ENCODE data around the gene CDC25A. TPM values are rescaled to one million over a fixed set of nuclear protein-coding genes. Genes with fewer than 3 reads are reported as not detected.

CDC25A gene
- total RNA-seq, 4 donors from 2014 or later: 0.40 to 1.7 TPM; not detected in 2

GRCh38 chr3:48143992-48144391 lies 44.2 kb downstream of the CDC25A start:
- Histone ChIP-seq H3K27ac (no peak overlapping the region), H3K27me3 (no peaks in the 10 kb centered on the region), H3K36me3 (no peaks in the 10 kb centered on the region), H3K4me3 (no peak overlapping the region), H3K9me3 (no peaks in the 10 kb centered on the region), H3K4me1 (no peaks in the 10 kb centered on the region)
- TF ChIP-seq EP300 (IDR thresholded peaks at IDR 0.05): no peak
- no peak for TF ChIP-seq POLR2A (IDR thresholded peaks at IDR 0.05)
- no peak for TF ChIP-seq POLR2AphosphoS5 (IDR thresholded peaks at IDR 0.05)
- TF ChIP-seq, protein P1, sequence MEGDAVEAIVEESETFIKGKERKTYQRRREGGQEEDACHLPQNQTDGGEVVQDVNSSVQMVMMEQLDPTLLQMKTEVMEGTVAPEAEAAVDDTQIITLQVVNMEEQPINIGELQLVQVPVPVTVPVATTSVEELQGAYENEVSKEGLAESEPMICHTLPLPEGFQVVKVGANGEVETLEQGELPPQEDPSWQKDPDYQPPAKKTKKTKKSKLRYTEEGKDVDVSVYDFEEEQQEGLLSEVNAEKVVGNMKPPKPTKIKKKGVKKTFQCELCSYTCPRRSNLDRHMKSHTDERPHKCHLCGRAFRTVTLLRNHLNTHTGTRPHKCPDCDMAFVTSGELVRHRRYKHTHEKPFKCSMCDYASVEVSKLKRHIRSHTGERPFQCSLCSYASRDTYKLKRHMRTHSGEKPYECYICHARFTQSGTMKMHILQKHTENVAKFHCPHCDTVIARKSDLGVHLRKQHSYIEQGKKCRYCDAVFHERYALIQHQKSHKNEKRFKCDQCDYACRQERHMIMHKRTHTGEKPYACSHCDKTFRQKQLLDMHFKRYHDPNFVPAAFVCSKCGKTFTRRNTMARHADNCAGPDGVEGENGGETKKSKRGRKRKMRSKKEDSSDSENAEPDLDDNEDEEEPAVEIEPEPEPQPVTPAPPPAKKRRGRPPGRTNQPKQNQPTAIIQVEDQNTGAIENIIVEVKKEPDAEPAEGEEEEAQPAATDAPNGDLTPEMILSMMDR (IDR thresholded peaks at IDR 0.05): no peak
- no peak for ATAC-seq
- WGBS, 2 donors (ENCODE audit: low coverage in 1 of 2): 78 to 83% methylated on average over 1 of the region's 5 CpGs

DNA sequence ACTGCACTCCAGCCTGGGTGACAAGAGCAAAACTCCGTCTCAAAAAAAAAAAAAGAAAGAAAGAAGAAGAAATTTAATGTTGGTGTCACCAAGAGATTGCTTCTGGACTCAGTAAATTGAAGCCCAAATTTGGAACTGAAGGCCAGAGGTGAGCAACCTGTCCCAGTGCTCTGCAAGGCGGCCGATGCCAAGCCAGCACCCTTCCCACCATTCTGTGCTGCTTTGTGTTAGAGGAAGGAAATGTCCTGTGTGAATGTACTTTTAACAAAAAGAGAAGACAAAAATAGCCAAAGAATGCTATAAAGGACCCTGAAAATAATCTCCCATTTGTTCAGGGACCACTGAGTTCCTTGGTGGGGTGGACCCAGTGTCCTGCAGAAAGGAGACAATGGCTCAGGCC lies 44.6 kb downstream of the CDC25A start:
- no peaks in the 10 kb centered on the region for H3K36me3 ChIP-seq
- no peak overlapping the region for H3K27ac ChIP-seq
- WGBS, 2 donors (ENCODE audit: low coverage in 1 of 2): 72 to 73% methylated on average over 3 of the region's 3 CpGs
- H3K27me3 ChIP-seq: no peaks in the 10 kb centered on the region
- no peak for ATAC-seq
- no peaks in the 10 kb centered on the region for H3K9me3 ChIP-seq
- no peaks in the 10 kb centered on the region for H3K4me1 ChIP-seq
- H3K4me3 ChIP-seq: no peak overlapping the region
- TF ChIP-seq POLR2A (IDR thresholded peaks at IDR 0.05) (no peak), POLR2AphosphoS5 (IDR thresholded peaks at IDR 0.05) (no peak), EP300 (IDR thresholded peaks at IDR 0.05) (no peak)
- TF ChIP-seq, protein P1 (IDR thresholded peaks at IDR 0.05): no peak

- ATAC-seq: no peak
- Histone ChIP-seq H3K27ac (no peak overlapping the region), H3K9me3 (no peaks in the 10 kb centered on the region), H3K27me3 (no peaks in the 10 kb centered on the region), H3K4me1 (no peaks in the 10 kb centered on the region), H3K4me3 (no peak overlapping the region), H3K36me3 (no peaks in the 10 kb centered on the region)
- TF ChIP-seq EP300 (IDR thresholded peaks at IDR 0.05): no peak
- no peak for TF ChIP-seq POLR2A (IDR thresholded peaks at IDR 0.05)
- TF ChIP-seq, protein P1 (IDR thresholded peaks at IDR 0.05): no peak
- TF ChIP-seq POLR2AphosphoS5 (IDR thresholded peaks at IDR 0.05): no peak
- 80 to 100% methylated on average over 1 to 4 of the region's 11 CpGs for WGBS, 2 donors (ENCODE audit: low coverage in 1 of 2)
These were observed 45.8 kb downstream of the CDC25A start for GRCh38 chr3:48142316-48142870.

DNA sequence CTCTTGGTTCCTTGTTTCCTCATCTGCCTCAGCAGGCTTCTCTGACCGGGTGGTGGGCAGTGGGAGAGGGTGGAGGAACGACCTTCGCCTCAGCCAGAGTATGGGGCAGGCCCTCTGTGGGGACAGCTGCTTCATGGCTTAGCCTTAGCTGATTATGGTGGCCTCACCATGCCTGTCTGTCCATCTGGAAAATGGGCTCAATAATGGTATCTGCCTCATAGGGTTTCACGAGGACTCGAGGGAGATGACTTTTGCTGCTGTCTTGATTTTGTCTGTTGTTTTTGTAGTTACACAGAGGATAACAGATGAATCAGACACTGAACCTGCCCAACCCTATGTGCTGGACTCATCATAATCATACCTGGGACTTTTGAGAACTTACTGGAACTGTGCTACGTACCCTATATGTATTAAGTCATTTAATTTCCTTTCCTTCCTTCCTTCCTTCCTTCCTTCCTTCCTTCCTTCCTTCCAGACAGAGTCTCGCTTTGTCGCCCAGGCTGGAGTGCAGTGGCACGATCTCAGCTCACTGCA lies 46.5 kb downstream of the CDC25A start:
- Histone ChIP-seq H3K36me3 (no peaks in the 10 kb centered on the region), H3K27me3 (no peaks in the 10 kb centered on the region), H3K27ac (no peak overlapping the region), H3K4me3 (no peak overlapping the region), H3K9me3 (no peaks in the 10 kb centered on the region), H3K4me1 (no peaks in the 10 kb centered on the region)
- TF ChIP-seq POLR2A (IDR thresholded peaks at IDR 0.05) (no peak), EP300 (IDR thresholded peaks at IDR 0.05) (no peak), POLR2AphosphoS5 (IDR thresholded peaks at IDR 0.05) (no peak)
- TF ChIP-seq, protein P1 (IDR thresholded peaks at IDR 0.05): no peak
- no peak for ATAC-seq
- 87 to 97% methylated on average over 3 to 8 of the region's 9 CpGs for WGBS, 2 donors (ENCODE audit: low coverage in 1 of 2)

DNA sequence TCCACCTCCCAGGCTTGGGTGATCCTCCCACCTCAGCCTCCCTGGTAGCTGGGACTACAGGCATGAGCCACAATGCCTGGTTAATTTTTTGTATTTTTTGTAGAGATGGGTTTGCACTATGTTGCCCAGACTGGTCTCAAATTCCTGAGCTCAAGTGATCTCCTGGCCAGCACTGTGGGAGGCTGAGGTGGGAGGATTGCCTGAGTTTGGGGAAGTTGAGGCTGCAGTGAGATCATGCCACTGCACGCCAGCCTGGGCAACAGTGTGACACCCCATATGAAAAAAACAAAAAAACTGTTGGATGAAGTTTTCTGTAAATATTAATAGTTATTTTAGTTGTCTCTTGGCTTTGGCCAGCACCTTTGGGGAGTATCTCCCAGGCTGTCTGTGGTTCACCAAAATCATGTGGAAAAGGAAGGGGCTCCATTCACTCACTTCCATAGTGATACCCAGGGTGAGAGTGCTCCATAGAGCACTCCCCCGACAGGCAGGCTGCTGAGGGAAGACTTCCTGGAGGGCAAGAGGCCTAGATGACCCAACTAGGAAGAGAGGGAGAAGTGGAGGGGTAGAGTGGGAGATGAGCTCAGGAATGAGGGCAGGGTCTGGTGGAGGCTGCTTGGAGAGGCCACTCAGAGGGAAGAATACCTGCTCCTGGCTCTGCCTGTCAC lies 47.1 kb downstream of the CDC25A start:
- no peaks in the 10 kb centered on the region for H3K36me3 ChIP-seq
- H3K9me3 ChIP-seq: no peaks in the 10 kb centered on the region
- H3K27me3 ChIP-seq: no peaks in the 10 kb centered on the region
- WGBS, 2 donors (ENCODE audit: low coverage in 1 of 2): 86 to 100% methylated on average over 1 of the region's 2 CpGs
- TF ChIP-seq EP300 (IDR thresholded peaks at IDR 0.05) (no peak), POLR2AphosphoS5 (IDR thresholded peaks at IDR 0.05) (no peak), POLR2A (IDR thresholded peaks at IDR 0.05) (no peak)
- TF ChIP-seq, protein P1 (IDR thresholded peaks at IDR 0.05): no peak
- no peak for ATAC-seq
- no peaks in the 10 kb centered on the region for H3K4me1 ChIP-seq
- no peak overlapping the region for H3K4me3 ChIP-seq
- H3K27ac ChIP-seq: no peak overlapping the region
